Mesothelial cell of epicardium (in vitro differentiated cells): Measurements from ENCODE around the gene SLC23A2. TPM values are rescaled to one million over a fixed set of nuclear protein-coding genes. Genes with fewer than 3 reads are reported as not detected.

Experiments used
- DNase-seq, 2 experiments: peaks; one replicate each; pipeline ENCODE4 v3.0.0; 2021; ENCODE audit warnings: low spot score in 2 of 2; ENCODE audit not compliant: unreplicated experiment in 2 of 2
- H3K27ac Mint-ChIP-seq: 2 replicates; pipeline ENCODE4 v1.8.0; 2021; ENCODE audit warnings: mixed read lengths
- H3K27me3 Mint-ChIP-seq: 2 replicates; pipeline ENCODE4 v1.8.0; 2021; ENCODE audit warnings: low read depth, mixed read lengths
- H3K36me3 Mint-ChIP-seq: 2 replicates; pipeline ENCODE4 v1.8.0; 2021; ENCODE audit warnings: mixed read lengths
- H3K4me1 Mint-ChIP-seq: 2 replicates; pipeline ENCODE4 v1.8.0; 2021; ENCODE audit warnings: mixed read lengths
- H3K4me3 Mint-ChIP-seq: 2 replicates; pipeline ENCODE4 v1.8.0; 2021; ENCODE audit warnings: mild to moderate bottlenecking, moderate library complexity, mixed read lengths
- H3K9me3 Mint-ChIP-seq: 2 replicates; pipeline ENCODE4 v1.8.0; 2021; ENCODE audit warnings: mixed read lengths
- CTCF ChIP-seq: fragments of 200-600 bp; sonication (generic); IDR thresholded peaks from one replicate; pipeline ENCODE4 v1.5.0; 2021; ENCODE audit warnings: antibody characterized with exemption; ENCODE audit not compliant: unreplicated experiment
- total RNA-seq: library from RNA; stranded (reverse); gene quantifications from 3 replicates; pipeline ENCODE4 v1.2.1, GENCODE V29; 2021

Gene SLC23A2
- total RNA-seq, 1 donor from 2014 or later = 33.7 TPM

GRCh38 chr20:4936392-4936850, 64.9 kb downstream of the SLC23A2 start:
- no peak overlapping the region for H3K27ac Mint-ChIP-seq

GRCh38 chr20:4932061-4932460, 69.2 kb downstream of the SLC23A2 start:
- DNase-seq = no peak
- Mint-ChIP-seq H3K4me1 (no peaks in the 10 kb centered on the region), H3K36me3 (peaks cover 8% of the 10 kb centered on the region), H3K9me3 (no peaks in the 10 kb centered on the region), H3K27ac (no peak overlapping the region), H3K27me3 (no peaks in the 10 kb centered on the region), H3K4me3 (no peak overlapping the region)
- no peak for TF ChIP-seq CTCF

More at GRCh38 chr20:4936392-4936850, 64.9 kb downstream of the SLC23A2 start:
- Mint-ChIP-seq H3K4me1 (no peaks in the 10 kb centered on the region), H3K27me3 (no peaks in the 10 kb centered on the region), H3K36me3 (peaks cover 3% of the 10 kb centered on the region), H3K4me3 (no peak overlapping the region), H3K9me3 (no peaks in the 10 kb centered on the region)
- no peak for DNase-seq
- no peak for TF ChIP-seq CTCF

DNA sequence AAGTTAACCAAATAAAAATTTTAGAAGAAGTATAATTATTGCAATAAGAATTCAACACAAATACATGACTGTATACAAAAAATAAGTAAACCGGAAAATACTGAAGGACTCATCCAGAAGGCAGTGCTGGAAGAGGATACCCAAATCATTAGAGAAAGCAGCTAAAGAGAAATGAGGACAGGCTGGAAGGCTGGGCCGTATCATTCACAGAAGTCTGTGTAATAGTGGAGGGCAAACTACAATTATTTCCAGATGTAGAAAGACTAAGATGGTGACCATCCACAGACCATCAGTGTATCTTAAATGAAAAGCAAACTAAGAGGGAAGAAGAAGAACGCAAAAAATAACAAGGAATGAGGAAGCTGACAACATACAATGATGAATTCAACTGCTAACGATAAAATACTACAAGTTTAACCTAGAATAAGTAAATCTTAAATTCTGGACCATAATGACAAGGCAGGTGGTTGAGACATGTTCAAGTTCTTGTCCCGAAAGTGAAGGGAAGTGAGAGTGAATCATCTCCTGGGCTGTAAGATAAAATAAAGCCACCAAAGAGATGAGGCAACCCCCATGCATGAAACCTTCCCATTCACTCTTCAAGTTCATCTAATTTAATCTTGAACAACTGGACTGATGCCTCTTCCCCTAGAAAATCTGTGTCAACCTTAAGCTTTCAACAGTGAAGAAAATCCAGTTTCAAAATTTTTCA, 71.5 kb downstream of the SLC23A2 start:
- Mint-ChIP-seq H3K9me3 (no peaks in the 10 kb centered on the region), H3K27me3 (no peaks in the 10 kb centered on the region), H3K4me3 (no peak overlapping the region), H3K4me1 (peaks cover 6% of the 10 kb centered on the region), H3K27ac (no peak overlapping the region), H3K36me3 (peaks cover 8% of the 10 kb centered on the region)
- DNase-seq = no peak
- no peak for TF ChIP-seq CTCF

- Mint-ChIP-seq H3K36me3 (peaks cover 7% of the 10 kb centered on the region), H3K4me3 (no peak overlapping the region), H3K27me3 (no peaks in the 10 kb centered on the region), H3K27ac (no peak overlapping the region), H3K4me1 (peaks cover 6% of the 10 kb centered on the region), H3K9me3 (no peaks in the 10 kb centered on the region)
- TF ChIP-seq CTCF = no peak
- no peak for DNase-seq
These were observed 74.7 kb downstream of the SLC23A2 start for GRCh38 chr20:4926531-4927156.

DNA sequence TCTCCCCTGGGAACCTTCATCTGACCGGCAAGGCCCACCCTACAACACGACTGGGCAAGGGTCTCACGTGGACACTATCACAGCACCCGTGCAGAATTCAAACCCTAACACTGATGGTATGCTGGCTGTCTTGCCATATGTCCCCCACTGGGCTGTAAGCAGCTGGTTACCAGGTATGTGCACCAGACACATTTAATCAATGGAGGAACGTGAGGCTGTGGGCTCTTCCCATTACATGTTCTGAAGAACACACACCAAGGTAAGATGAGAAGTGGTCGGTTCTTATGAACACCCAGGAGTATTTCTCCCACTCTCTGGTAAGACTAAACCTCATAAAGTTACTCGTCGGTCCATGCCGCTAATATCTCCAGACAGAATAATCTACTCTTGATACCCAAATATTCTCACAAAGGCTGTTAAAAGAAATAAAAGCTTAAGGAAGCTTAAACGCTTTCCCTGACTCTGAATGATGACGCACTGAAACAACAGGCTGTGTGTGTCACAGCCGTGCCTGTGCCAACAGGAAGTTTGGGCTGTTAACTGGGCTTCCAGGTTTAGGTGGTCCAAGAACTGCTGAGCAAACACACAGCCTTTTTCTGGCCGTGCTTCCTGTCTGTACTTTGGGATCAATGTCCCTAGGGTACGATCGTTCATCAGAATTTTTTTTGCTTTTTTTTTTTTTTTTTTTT, 75.3 kb downstream of the SLC23A2 start:
- H3K27ac Mint-ChIP-seq = no peak overlapping the region
- H3K9me3 Mint-ChIP-seq = no peaks in the 10 kb centered on the region
- no peak overlapping the region for H3K4me3 Mint-ChIP-seq
- H3K36me3 Mint-ChIP-seq = peaks cover 2% of the 10 kb centered on the region
- H3K27me3 Mint-ChIP-seq = no peaks in the 10 kb centered on the region
- TF ChIP-seq CTCF = no peak
- no peak for DNase-seq
- peaks cover 6% of the 10 kb centered on the region for H3K4me1 Mint-ChIP-seq
